IMR-90 (cell line): ENCODE results near the gene ANO9. TPM values are rescaled to one million over a fixed set of nuclear protein-coding genes. Genes with fewer than 3 reads are reported as not detected.

Experiments used
- ATAC-seq: fragments of 200-7000 bp; cut with Tn5 transposase; 2 replicates; pipeline ENCODE4 v1.9.1; 2020; ENCODE audit warnings: low read depth, mild to moderate bottlenecking, moderate library complexity
- BruUV-seq: library from RNA; stranded (reverse); fragments of 400-500 nt; replicated peaks from 2 replicates; lab custom pipeline; 2021; lab: Mats Ljungman, UMichigan
- CTCF ChIA-PET: fragments of 300-600 bp; formaldehyde crosslinking; extraction: SDS; loops from one replicate; lab custom pipeline; 2021; ENCODE audit warnings: antibody characterized with exemption; lab: Yijun Ruan, JAX
- POLR2A ChIA-PET: fragments of 300-600 bp; sonication (Branson Sonifier 250); formaldehyde crosslinking; loops from one replicate; lab custom pipeline; 2022; ENCODE audit warnings: antibody characterized with exemption; ENCODE audit not compliant: unreplicated experiment; lab: Charles Lee
- DNase-seq: peaks from one replicate; pipeline ENCODE4 v3.0.0; 2013
- H2AFZ ChIP-seq: replicated peaks from 2 replicates; pipeline ENCODE3; 2013; ENCODE audit warnings: low read length, mild to moderate bottlenecking; ENCODE audit not compliant: poor library complexity
- H2AK5ac ChIP-seq: 2 replicates; pipeline ENCODE4 v1.6.1; 2013; ENCODE audit warnings: low read depth, low read length, inconsistent platforms
- H2AK9ac ChIP-seq: replicated peaks from 2 replicates; pipeline ENCODE3; 2013; ENCODE audit warnings: mild to moderate bottlenecking, low read depth, low read length, moderate library complexity; ENCODE audit not compliant: poor library complexity
- H2BK120ac ChIP-seq: 2 replicates; pipeline ENCODE4 v1.6.1; 2013; ENCODE audit warnings: low read depth, low read length, inconsistent platforms
- H2BK15ac ChIP-seq: 3 replicates; pipeline ENCODE4 v1.6.1; 2013; ENCODE audit warnings: low read depth, low read length, inconsistent platforms
- H2BK20ac ChIP-seq: 2 replicates; pipeline ENCODE4 v1.6.1; 2013; ENCODE audit warnings: low read depth, mild to moderate bottlenecking, inconsistent platforms, low read length, moderate library complexity
- H2BK5ac ChIP-seq: 2 replicates; pipeline ENCODE4 v1.6.1; 2013; ENCODE audit warnings: mild to moderate bottlenecking, low read depth, low read length, inconsistent platforms; ENCODE audit not compliant: poor library complexity, severe bottlenecking
- H3K14ac ChIP-seq: replicated peaks from 2 replicates; pipeline ENCODE4 v1.6.1; 2013; ENCODE audit warnings: low read depth, low read length, inconsistent platforms
- H3K18ac ChIP-seq: 2 replicates; pipeline ENCODE4 v1.6.1; 2013; ENCODE audit warnings: low read depth, low read length, control low read depth
- H3K23ac ChIP-seq: 2 replicates; pipeline ENCODE4 v1.6.1; 2013; ENCODE audit warnings: low read depth, low read length, inconsistent platforms
- H3K27ac ChIP-seq: 2 replicates; pipeline ENCODE4 v1.5.1; 2013; ENCODE audit warnings: mild to moderate bottlenecking, control low read depth, low read length; ENCODE audit not compliant: insufficient read depth
- H3K27me3 ChIP-seq: 2 replicates; pipeline ENCODE4 v1.6.1; 2013; ENCODE audit warnings: low read length; ENCODE audit not compliant: control insufficient read depth, insufficient read depth
- H3K36me3 ChIP-seq: 2 replicates; pipeline ENCODE4 v1.6.1; 2013; ENCODE audit warnings: low read length, mixed read lengths; ENCODE audit not compliant: control insufficient read depth, insufficient read depth
- H3K4ac ChIP-seq: 2 replicates; pipeline ENCODE4 v1.6.1; 2013; ENCODE audit warnings: low read depth, low read length, inconsistent platforms
- H3K4me1 ChIP-seq: 2 replicates; pipeline ENCODE4 v1.6.1; 2013; ENCODE audit warnings: low read length, mixed read lengths; ENCODE audit not compliant: control insufficient read depth, insufficient read depth
- H3K4me2 ChIP-seq: 2 replicates; pipeline ENCODE4 v1.6.1; 2013; ENCODE audit warnings: low read depth, mild to moderate bottlenecking, control low read depth, low read length, moderate library complexity
- H3K4me3 ChIP-seq: 2 replicates; pipeline ENCODE4 v1.5.1; 2013; ENCODE audit warnings: low read depth, mild to moderate bottlenecking, control low read depth, low read length, moderate library complexity; ENCODE audit not compliant: insufficient read depth
- H3K56ac ChIP-seq: 2 replicates; pipeline ENCODE4 v1.6.1; 2013; ENCODE audit warnings: low read length, inconsistent platforms; ENCODE audit not compliant: insufficient read depth; ENCODE audit errors: extremely low read depth
- H3K79me1 ChIP-seq, 2 experiments: 2 replicates each; pipeline ENCODE4 v1.6.1; 2013; ENCODE audit warnings: low read length in 2 of 2, inconsistent platforms in 1 of 2, low read depth in 1 of 2
- H3K9ac ChIP-seq: 2 replicates; pipeline ENCODE4 v1.6.1; 2013; ENCODE audit warnings: low read depth, low read length, control low read depth
- H3K9me1 ChIP-seq: 2 replicates; pipeline ENCODE4 v1.6.1; 2013; ENCODE audit warnings: low read length, inconsistent platforms; ENCODE audit not compliant: insufficient read depth
- H3K9me3 ChIP-seq: 2 replicates; pipeline ENCODE4 v1.6.1; 2013; ENCODE audit warnings: low read length; ENCODE audit not compliant: control insufficient read depth, insufficient read depth
- H4K20me1 ChIP-seq: 2 replicates; pipeline ENCODE4 v1.6.1; 2013; ENCODE audit warnings: low read length, inconsistent platforms; ENCODE audit not compliant: insufficient read depth
- H4K5ac ChIP-seq: 2 replicates; pipeline ENCODE4 v1.6.1; 2013; ENCODE audit warnings: mild to moderate bottlenecking, low read depth, low read length, control low read depth
- H4K8ac ChIP-seq, 2 experiments: 2 replicates each; pipeline ENCODE4 v1.6.1; 2013; ENCODE audit warnings: low read depth in 2 of 2, low read length in 2 of 2, control low read depth in 1 of 2, inconsistent platforms in 1 of 2
- H4K91ac ChIP-seq: 2 replicates; pipeline ENCODE4 v1.6.1; 2013; ENCODE audit warnings: low read depth, low read length, inconsistent platforms; ENCODE audit not compliant: insufficient read depth
- CEBPB ChIP-seq: IDR thresholded peaks from 2 replicates; pipeline ENCODE4 v1.6.1; 2012; ENCODE audit warnings: low read depth, low read length, improper control_type of control experiment
- CHD1 ChIP-seq: IDR thresholded peaks from 2 replicates; pipeline ENCODE4 v1.6.1; 2012; ENCODE audit warnings: low read depth, low read length, improper control_type of control experiment
- MAZ ChIP-seq: IDR thresholded peaks from 2 replicates; pipeline ENCODE4 v1.6.1; 2012; ENCODE audit warnings: low read depth, mild to moderate bottlenecking, low read length, improper control_type of control experiment, moderate library complexity, borderline replicate concordance
- WGBS, 2 experiments: methylation state at CpG; one replicate each; pipeline versions ENCODE4 v1.1.5 to v1.1.7; 2013; ENCODE audit warnings: missing lambda C conversion rate in 2 of 2; ENCODE audit not compliant: insufficient read length in 1 of 2; ENCODE audit errors: extremely low coverage in 2 of 2; 5-methylcytosine and 5-hydroxymethylcytosine counted together
- dilution Hi-C: fragments of 300-500 bp; cut with HindIII; formaldehyde crosslinking; loops from one replicate; pipeline ENCODE4 v1.14.3; 2018; ENCODE audit warnings: low sequenced_read_pairs; ENCODE audit not compliant: unreplicated experiment
- in situ Hi-C: fragments of 300-500 bp; cut with MboI; formaldehyde crosslinking; loops from 3 replicates; pipeline ENCODE4 v1.14.3; 2019; ENCODE audit warnings: low sequenced_read_pairs, inconsistent platforms, mixed read lengths
- intact Hi-C: fragments of 100-400 bp; cut with micrococcal nuclease; formaldehyde crosslinking; loops from 2 replicates; pipeline ENCODE4 v1.10.0; 2022
- polyA plus RNA-seq, 3 experiments: library from polyadenylated mRNA; depleted of rRNA; stranded (reverse); fragments of >200 nt; gene quantifications; 2 replicates each; pipeline ENCODE4 v1.2.3, GENCODE V29; 2012; ENCODE audit warnings: low replicate concordance in 1 of 3
- total RNA-seq: library from RNA; depleted of rRNA; stranded (reverse); fragments of >200 nt; gene quantifications from 2 replicates; pipeline ENCODE4 v1.2.3, GENCODE V29; 2012

The ANO9 gene
- total and polyA plus RNA-seq, 2 of the 4 experiments (the other 2 are of a cell fraction) = not detected

GRCh38 chr11:400241-400689 is 41.5 kb downstream of the ANO9 start:
- Histone ChIP-seq H4K5ac (no peak overlapping the region), H3K79me1 (no peaks in the 10 kb centered on the region), H3K36me3 (no peaks in the 10 kb centered on the region), H3K4me1 (peaks cover 4% of the 10 kb centered on the region), H2BK20ac (no peak overlapping the region), H2AFZ (no peak overlapping the region), H2AK5ac (no peak overlapping the region), H4K91ac (no peak overlapping the region), H2BK15ac (no peak overlapping the region), H3K23ac (no peak overlapping the region), H2BK5ac (no peak overlapping the region), H2BK120ac (no peak overlapping the region), H2AK9ac (no peak overlapping the region), H3K9me3 (peaks cover 5% of the 10 kb centered on the region; the same call in 1 of the 2 replicates), H3K27ac (no peak overlapping the region), H4K20me1 (no peaks in the 10 kb centered on the region), H3K18ac (no peak overlapping the region), H3K27me3 (peaks cover 16% of the 10 kb centered on the region), H3K4ac (no peak overlapping the region), H3K9me1 (peaks cover 2% of the 10 kb centered on the region; the same call in 1 of the 2 replicates), H3K4me2 (no peak overlapping the region), H3K4me3 (no peak overlapping the region), H3K9ac (no peak overlapping the region), H3K56ac (no peak overlapping the region), H4K8ac (no peak overlapping the region), H3K14ac (no peak overlapping the region)
- ATAC-seq (no peak), DNase-seq (no peak)
- TF ChIP-seq MAZ (no peak), CEBPB (no peak), CHD1 (no peak)
- BruUV-seq = no TSS peak
- CTCF ChIA-PET = no interaction called here
- in situ Hi-C loops (no loop called here), dilution Hi-C loops (no loop called here), intact Hi-C loops (no loop called here)
- POLR2A ChIA-PET = no interaction called here
- 55% methylated on average over 40 of the region's 50 CpGs; no CpG with 5 or more reads in 1 of the 2 experiments for WGBS, 2 experiments
